NCI-H82 (cell line): ENCODE measurements around the gene TANGO6.
A peak's percentile ranks its signal among the peaks of the same experiment; 100 is the strongest.
"Not testable (repeated sequence)": the region's sequence is repeated elsewhere in the genome, so short reads cannot be mapped to it uniquely, and the experiment has no call there.

ENCODE experiments used
- DNase-seq: peaks from one replicate; lab custom pipeline; 2025; lab: John Stamatoyannopoulos, UW

The TANGO6 gene

GRCh38 chr16:69118468-69118867 lies 275.1 kb downstream of the TANGO6 start:
- DNase-seq: no peak

- no peak for DNase-seq
These were observed 275.7 kb downstream of the TANGO6 start for GRCh38 chr16:69118994-69119393.

GRCh38 chr16:69119536-69119935 lies 276.2 kb downstream of the TANGO6 start:
- DNase-seq: no peak

- DNase-seq: no peak
These were observed 276.8 kb downstream of the TANGO6 start for GRCh38 chr16:69120096-69120664.

GRCh38 chr16:69123910-69124309 lies 280.6 kb downstream of the TANGO6 start:
- peak; percentile 81 for DNase-seq

- DNase-seq: not testable (repeated sequence)
These were observed 281.1 kb downstream of the TANGO6 start for GRCh38 chr16:69124406-69124805.

- not testable (repeated sequence) for DNase-seq
These were observed 281.6 kb downstream of the TANGO6 start for GRCh38 chr16:69124961-69125360.

GRCh38 chr16:69126221-69126620 lies 282.9 kb downstream of the TANGO6 start:
- DNase-seq: no peak

GRCh38 chr16:69126801-69127200 lies 283.5 kb downstream of the TANGO6 start:
- DNase-seq: not testable (repeated sequence)

- DNase-seq: no peak
These were observed 284.7 kb downstream of the TANGO6 start for GRCh38 chr16:69127966-69128510.

- DNase-seq: peak; percentile 16
These were observed 287.1 kb downstream of the TANGO6 start for GRCh38 chr16:69130461-69130860.

- peak; percentile 84 for DNase-seq
These were observed 288.0 kb downstream of the TANGO6 start for GRCh38 chr16:69131167-69131838.

- peak; percentile 88 for DNase-seq
These were observed 288.6 kb downstream of the TANGO6 start for GRCh38 chr16:69131839-69132423.

GRCh38 chr16:69132424-69133252 lies 289.3 kb downstream of the TANGO6 start, which contains the start of the genes CHTF8 and UTP4:
CHTF8 (minus strand) TSS chr16:69132588; CDS start chr16:69121458, 11,130 bp downstream.
UTP4 (plus strand) TSS chr16:69132649; CDS start chr16:69133460, 811 bp downstream.
- peak; percentile 86 for DNase-seq

- no peak for DNase-seq
These were observed 290.1 kb downstream of the TANGO6 start for GRCh38 chr16:69133373-69133954.
